Caco-2 (cell line): ENCODE data around the gene FBXO15. TPM values are rescaled to one million over a fixed set of nuclear protein-coding genes. Genes with fewer than 3 reads are reported as not detected.

Source experiments
- Bru-seq: library from RNA; stranded (reverse); fragments of 400-500 nt; gene quantifications from one replicate; lab custom pipeline; 2021; lab: Mats Ljungman, UMichigan
- BruChase-seq, 2 experiments: library from RNA; stranded (reverse); fragments of 400-500 nt; gene quantifications; one replicate each; lab custom pipeline; 2021; lab: Mats Ljungman, UMichigan
- BruUV-seq: library from RNA; stranded (reverse); fragments of 400-500 nt; replicated peaks from 2 replicates; lab custom pipeline; 2021; lab: Mats Ljungman, UMichigan
- CTCF ChIA-PET: fragments of 300-600 bp; sonication (Branson Sonifier 250); formaldehyde crosslinking; loops from one replicate; lab custom pipeline; 2022; ENCODE audit warnings: antibody characterized with exemption; lab: Charles Lee
- POLR2A ChIA-PET: fragments of 300-600 bp; sonication (Branson Sonifier 250); formaldehyde crosslinking; loops from one replicate; lab custom pipeline; 2022; ENCODE audit warnings: antibody characterized with exemption; lab: Charles Lee
- DNase-seq, 2 experiments: peaks; one replicate each; pipeline versions ENCODE4 v3.0.0 to v3.0.0-alpha.2; 2020 to 2022
- H3K27me3 ChIP-seq: replicated peaks from 2 replicates; pipeline ENCODE4 v1.6.0; 2011; ENCODE audit warnings: low read length; ENCODE audit not compliant: control insufficient read depth, insufficient read depth
- H3K36me3 ChIP-seq: 2 replicates; pipeline ENCODE4 v1.5.1; 2011; ENCODE audit warnings: low read length; ENCODE audit not compliant: control insufficient read depth, insufficient read depth
- H3K4me1 ChIP-seq: fragments of 250-450 bp; sonication (Bioruptor Pico); 2 replicates; pipeline ENCODE4 v1.5.1; 2020; ENCODE audit warnings: mild to moderate bottlenecking
- H3K4me3 ChIP-seq: 2 replicates; pipeline ENCODE4 v1.5.1; 2011; ENCODE audit warnings: low read depth, mild to moderate bottlenecking, control low read depth, low read length
- H3K9me3 ChIP-seq: fragments of 250-450 bp; sonication (Bioruptor Pico); 2 replicates; pipeline ENCODE4 v1.5.1; 2020; ENCODE audit warnings: mild to moderate bottlenecking, moderate library complexity
- H3K27ac Mint-ChIP-seq: one replicate; pipeline ENCODE4 v1.8.0; 2022; ENCODE audit warnings: mixed read lengths; ENCODE audit not compliant: unreplicated experiment
- H3K27me3 Mint-ChIP-seq: one replicate; pipeline ENCODE4 v1.8.0; 2022; ENCODE audit warnings: mixed read lengths; ENCODE audit not compliant: insufficient read depth, unreplicated experiment
- H3K36me3 Mint-ChIP-seq: one replicate; pipeline ENCODE4 v1.8.0; 2022; ENCODE audit warnings: mild to moderate bottlenecking, mixed read lengths; ENCODE audit not compliant: insufficient read depth, unreplicated experiment
- H3K4me1 Mint-ChIP-seq: one replicate; pipeline ENCODE4 v1.8.0; 2022; ENCODE audit warnings: low read depth, mixed read lengths; ENCODE audit not compliant: unreplicated experiment
- H3K4me3 Mint-ChIP-seq: one replicate; pipeline ENCODE4 v1.8.0; 2022; ENCODE audit warnings: mild to moderate bottlenecking, moderate library complexity, mixed read lengths; ENCODE audit not compliant: unreplicated experiment
- H3K9me3 Mint-ChIP-seq: one replicate; pipeline ENCODE4 v1.8.0; 2022; ENCODE audit warnings: mixed read lengths; ENCODE audit not compliant: unreplicated experiment
- CTCF ChIP-seq, 2 experiments: fragments of 200-600 bp in 1 of 2; IDR thresholded peaks; 1 replicate in 1 of 2; 2 replicates in 1 of 2; pipeline versions ENCODE4 v1.5.1 to v1.8.0; 2011 to 2022; ENCODE audit warnings: antibody characterized with exemption in 1 of 2, control low read depth in 1 of 2, inconsistent platforms in 1 of 2, low read depth in 1 of 2, low read length in 1 of 2, mild to moderate bottlenecking in 1 of 2, moderate library complexity in 1 of 2; ENCODE audit not compliant: insufficient read depth in 1 of 2, severe bottlenecking in 1 of 2, unreplicated experiment in 1 of 2
- intact Hi-C: fragments of 100-400 bp; cut with micrococcal nuclease; formaldehyde crosslinking; loops from one replicate; pipeline ENCODE4 v1.10.0; 2022; ENCODE audit not compliant: unreplicated experiment
- long read RNA-seq: library from polyadenylated mRNA; stranded (forward); transcript quantifications from one replicate; pipeline ENCODE4 v2.0.0, GENCODE V29; 2022
- total RNA-seq: library from RNA; stranded (reverse); gene quantifications from 2 replicates; pipeline ENCODE4 v1.2.3, GENCODE V29; 2022

The FBXO15 gene
- total RNA-seq (0.29 TPM in 1 of 2 replicates, not detected in the other), Bru-seq, nascent RNA (percentile 14 among the genes with signal in this experiment), BruChase-seq, experiment 1, labeled RNA remaining after a 2-hour chase (percentile 14 among the genes with signal in this experiment), BruChase-seq, experiment 2, labeled RNA remaining after a 6-hour chase (percentile 10 among the genes with signal in this experiment)
- long read RNA-seq, result 0 reads

GRCh38 chr18:74147779-74148542 lies at the start of gene FBXO15, which contains the start of gene TIMM21:
FBXO15 (minus strand) TSS chr18:74147834; CDS start chr18:74147785, 49 bp downstream.
TIMM21 (plus strand) TSS chr18:74148523; CDS start chr18:74148809, 286 bp downstream.
- peak within 1 kb of the TSS; percentile 72 for H3K27ac Mint-ChIP-seq
- ChIA-PET POLR2A (no interaction called here), CTCF (no interaction called here)
- H3K27me3 Mint-ChIP-seq, result no peaks in the 10 kb centered on the region
- no peaks in the 10 kb centered on the region for H3K4me1 ChIP-seq
- H3K4me1 Mint-ChIP-seq, result no peaks in the 10 kb centered on the region
- peak within 1 kb of the TSS; percentile 59 for H3K4me3 ChIP-seq
- intact Hi-C loops, result loop anchor here (5.0 kb wide), 1 partner anchor 44 kb away; no protein-coding TSS in a partner anchor
- peak; percentile 83 to 85 for DNase-seq
- H3K36me3 Mint-ChIP-seq, result peaks cover 9% of the 10 kb centered on the region
- no TSS peak for BruUV-seq
- H3K9me3 Mint-ChIP-seq, result no peaks in the 10 kb centered on the region
- no peaks in the 10 kb centered on the region for H3K36me3 ChIP-seq
- no peak for TF ChIP-seq CTCF (IDR thresholded peaks at IDR 0.05; ENCODE audit: insufficient read depth in 1 of 2, low read depth in 1 of 2, low read length in 1 of 2, severe bottlenecking in 1 of 2, unreplicated experiment in 1 of 2)
- H3K4me3 Mint-ChIP-seq, result peak within 1 kb of the TSS; percentile 89
- no peaks in the 10 kb centered on the region for H3K27me3 ChIP-seq
- no peaks in the 10 kb centered on the region for H3K9me3 ChIP-seq

GRCh38 chr18:74196220-74197119 lies 48.8 kb upstream of the FBXO15 start:
- DNase-seq, result peak; percentile 51 to 60
- peak overlapping the region; percentile 24; the same call in 1 of the 2 replicates for H3K4me3 ChIP-seq

More at GRCh38 chr18:74196220-74197119, 48.8 kb upstream of the FBXO15 start:
- Mint-ChIP-seq H3K36me3 (peaks cover 6% of the 10 kb centered on the region), H3K27me3 (no peaks in the 10 kb centered on the region), H3K27ac (no peak overlapping the region), H3K4me3 (peak overlapping the region; percentile 43), H3K4me1 (peaks cover 9% of the 10 kb centered on the region), H3K9me3 (no peaks in the 10 kb centered on the region)
- ChIA-PET POLR2A (no interaction called here), CTCF (interaction anchor here (1.4 kb wide), 1 partner anchor 146 kb away, joined by 3 read pairs; no protein-coding TSS in a partner anchor)
- peak; percentile 26 to 61 for TF ChIP-seq CTCF (IDR thresholded peaks at IDR 0.05; ENCODE audit: insufficient read depth in 1 of 2, low read depth in 1 of 2, low read length in 1 of 2, severe bottlenecking in 1 of 2, unreplicated experiment in 1 of 2)
- no peaks in the 10 kb centered on the region for H3K9me3 ChIP-seq
- H3K27me3 ChIP-seq, result no peaks in the 10 kb centered on the region
- intact Hi-C loops, result loop anchor here (1.0 to 2.0 kb wide), 6 partner anchors 24 to 297 kb away; no protein-coding TSS in a partner anchor
- no peaks in the 10 kb centered on the region for H3K36me3 ChIP-seq
- no TSS peak for BruUV-seq
- H3K4me1 ChIP-seq, result no peaks in the 10 kb centered on the region
